HepG2 (cell line): ENCODE results near the gene SLC26A2. TPM values are rescaled to one million over a fixed set of nuclear protein-coding genes. Genes with fewer than 3 reads are reported as not detected.

Source experiments
- ATAC-seq: fragments of 200-7000 bp; cut with Tn5 transposase; 3 replicates; pipeline ENCODE4 v1.9.1; 2020; ENCODE audit warnings: mild to moderate bottlenecking, moderate library complexity
- BruUV-seq: library from RNA; stranded (reverse); fragments of 400-500 nt; replicated peaks from 2 replicates; lab custom pipeline; 2021; lab: Mats Ljungman, UMichigan
- CTCF ChIA-PET: fragments of 300-600 bp; formaldehyde crosslinking; extraction: SDS; loops from one replicate; lab custom pipeline; 2021; ENCODE audit warnings: low total read pairs, inconsistent platforms, low intra/inter-chr PET ratio; lab: Yijun Ruan, JAX
- POLR2A ChIA-PET: fragments of 350-600 bp; sonication (Branson Sonifier 250); formaldehyde crosslinking; loops from one replicate; lab custom pipeline; 2020; ENCODE audit warnings: antibody characterized with exemption, inconsistent platforms; lab: Yijun Ruan, JAX
- DNase-seq: peaks from one replicate; pipeline ENCODE4 v3.0.0-alpha.2; 2015; ENCODE audit warnings: low spot score
- FAIRE-seq: peaks from 3 replicates; lab custom pipeline; 2011; peaks lifted over from hg19 to GRCh38; lab: Jason Lieb, UNC
- H2AFZ ChIP-seq: one replicate; pipeline ENCODE4 v1.6.1; 2011; ENCODE audit warnings: low read length, inconsistent platforms
- H3K27ac ChIP-seq: fragments of 300-600 bp; 3 replicates; pipeline ENCODE4 v1.8.0; 2011; ENCODE audit warnings: mixed run types, mild to moderate bottlenecking, mixed read lengths, low read length, inconsistent platforms; ENCODE audit not compliant: insufficient read depth; ENCODE audit errors: extremely low read length
- H3K27me3 ChIP-seq, 2 experiments: fragments of 200-600 bp in 1 of 2; 2 replicates in 1 of 2; 3 replicates in 1 of 2; pipeline versions ENCODE4 v1.6.0 to v1.8.0; 2011; ENCODE audit warnings: low read length in 2 of 2, mild to moderate bottlenecking in 2 of 2, moderate library complexity in 2 of 2, inconsistent platforms in 1 of 2; ENCODE audit not compliant: insufficient read depth in 2 of 2, control insufficient read depth in 1 of 2
- H3K36me3 ChIP-seq, 2 experiments: fragments of 200-600 bp in 1 of 2; replicated peaks in 1 of 2; 2 replicates in 1 of 2; 3 replicates in 1 of 2; pipeline versions ENCODE4 v1.5.1 to v1.8.0; 2011; ENCODE audit warnings: low read length in 2 of 2, inconsistent platforms in 1 of 2; ENCODE audit not compliant: insufficient read depth in 2 of 2, control insufficient read depth in 1 of 2
- H3K4me1 ChIP-seq: 2 replicates; pipeline ENCODE4 v1.5.1; 2012; ENCODE audit warnings: low read length, inconsistent platforms; ENCODE audit not compliant: insufficient read depth
- H3K4me2 ChIP-seq: 2 replicates; pipeline ENCODE4 v1.6.0; 2011; ENCODE audit warnings: low read depth, low read length, inconsistent platforms
- H3K4me3 ChIP-seq, 3 experiments: fragments of 200-600 bp in 1 of 3; sonication (generic), shearing (Covaris generic) in 1 of 3; replicated peaks in 1 of 3; 2 replicates each; pipeline ENCODE4 v1.5.1; 2011 to 2016; ENCODE audit warnings: low read length in 3 of 3, inconsistent platforms in 2 of 3, low read depth in 2 of 3, mild to moderate bottlenecking in 2 of 3, control low read depth in 1 of 3, mixed read lengths in 1 of 3; ENCODE audit not compliant: insufficient read depth in 1 of 3
- H3K79me2 ChIP-seq: one replicate; pipeline ENCODE4 v1.6.1; 2011; ENCODE audit warnings: low read length, inconsistent platforms; ENCODE audit not compliant: insufficient read depth
- H3K9ac ChIP-seq: 2 replicates; pipeline ENCODE4 v1.6.0; 2011; ENCODE audit warnings: mild to moderate bottlenecking, low read depth, low read length, inconsistent platforms; ENCODE audit not compliant: insufficient read depth
- H3K9me3 ChIP-seq: 2 replicates; pipeline ENCODE4 v1.5.1; 2012; ENCODE audit warnings: mild to moderate bottlenecking, low read length
- H4K20me1 ChIP-seq: 2 replicates; pipeline ENCODE4 v1.6.0; 2011; ENCODE audit warnings: inconsistent platforms, mild to moderate bottlenecking, low read length, moderate library complexity; ENCODE audit not compliant: insufficient read depth
- EHMT2 ChIP-seq: fragments of 200-600 bp; sonication (generic); IDR thresholded peaks from 2 replicates; pipeline ENCODE4 v1.7.0; 2017; ENCODE audit warnings: antibody characterized with exemption, low read depth, low read length, borderline replicate concordance
- KDM3A ChIP-seq: IDR thresholded peaks from 2 replicates; pipeline ENCODE4 v1.6.1; 2018; ENCODE audit warnings: low read depth, missing compliant biosample characterization
- PTBP1 ChIP-seq: fragments of 200-400 bp; formaldehyde crosslinking; IDR thresholded peaks from 2 replicates; pipeline ENCODE4 v1.6.1; 2018; ENCODE audit warnings: low read length, low read depth; ENCODE audit not compliant: poor library complexity, severe bottlenecking
- TEAD3 ChIP-seq: optimal IDR thresholded peaks from 2 replicates; pipeline ENCODE3; 2016; ENCODE audit warnings: borderline replicate concordance
- TOPORS ChIP-seq: sonication (generic); formaldehyde crosslinking; IDR thresholded peaks from 2 replicates; pipeline ENCODE4 v1.8.0; 2023; ENCODE audit warnings: mild to moderate bottlenecking, missing genetic modification reagents
- ZBTB7B ChIP-seq: sonication (generic); formaldehyde crosslinking; IDR thresholded peaks from 2 replicates; pipeline ENCODE4 v1.4.0; 2020; ENCODE audit warnings: missing genetic modification reagents
- ZNF678 ChIP-seq: sonication (generic); formaldehyde crosslinking; IDR thresholded peaks from 2 replicates; pipeline ENCODE4 v1.4.0; 2020; ENCODE audit warnings: mild to moderate bottlenecking, missing genetic modification reagents
- ZNF747 ChIP-seq: sonication (generic); formaldehyde crosslinking; IDR thresholded peaks from 2 replicates; pipeline ENCODE4 v1.8.1; 2023; ENCODE audit warnings: missing genetic modification reagents, mild to moderate bottlenecking, borderline replicate concordance
- WGBS: methylation state at CpG from one replicate; pipeline ENCODE4 v1.1.6; 2017; ENCODE audit warnings: low lambda C conversion rate; 5-methylcytosine and 5-hydroxymethylcytosine counted together
- in situ Hi-C: cut with HindIII; loops from 2 replicates; pipeline ENCODE4 v1.10.0; 2017; ENCODE audit warnings: low pct_unique_long_range_greater_than_20kb; ENCODE audit not compliant: extremely low pct_ligation_motif_present
- intact Hi-C: fragments of 100-400 bp; cut with micrococcal nuclease; formaldehyde crosslinking; loops from one replicate; pipeline ENCODE4 v1.10.0; 2022; ENCODE audit not compliant: unreplicated experiment
- polyA plus RNA-seq, 8 experiments: library from polyadenylated mRNA; depleted of rRNA in 3 of 8; stranded (reverse) in 7 of 8; unstranded in 1 of 8; fragments of >200 nt; fragmentation: Illumina TruSeq in 4 of 8; extraction: Trizol in 4 of 8; gene quantifications; 2 replicates each; pipeline versions ENCODE4 v1.2.1 to v1.2.3, GENCODE V29; 2011 to 2016; ENCODE audit warnings: low read depth in 4 of 8, missing spikeins in 1 of 8, mixed read lengths in 1 of 8; ENCODE audit not compliant: insufficient read depth in 1 of 8
- total RNA-seq, 5 experiments: library from RNA; depleted of rRNA; stranded (reverse); fragments of >200 nt; fragmentation: Illumina TruSeq; extraction: Trizol; gene quantifications; 2 replicates each; pipeline ENCODE4 v1.2.3, GENCODE V29; 2016; ENCODE audit warnings: low read depth in 1 of 5
- TF ChIP-seq, protein P1 (sequence below): sonication (generic); formaldehyde crosslinking; IDR thresholded peaks from 2 replicates; pipeline ENCODE4 v1.5.0; 2020; ENCODE audit warnings: mild to moderate bottlenecking, missing genetic modification reagents, borderline replicate concordance

The SLC26A2 gene
- total and polyA plus RNA-seq, 2 of the 13 experiments (the other 11 are each of a cell fraction or from before 2014, with no cell fraction given), result 2.2 to 7.9 TPM

DNA sequence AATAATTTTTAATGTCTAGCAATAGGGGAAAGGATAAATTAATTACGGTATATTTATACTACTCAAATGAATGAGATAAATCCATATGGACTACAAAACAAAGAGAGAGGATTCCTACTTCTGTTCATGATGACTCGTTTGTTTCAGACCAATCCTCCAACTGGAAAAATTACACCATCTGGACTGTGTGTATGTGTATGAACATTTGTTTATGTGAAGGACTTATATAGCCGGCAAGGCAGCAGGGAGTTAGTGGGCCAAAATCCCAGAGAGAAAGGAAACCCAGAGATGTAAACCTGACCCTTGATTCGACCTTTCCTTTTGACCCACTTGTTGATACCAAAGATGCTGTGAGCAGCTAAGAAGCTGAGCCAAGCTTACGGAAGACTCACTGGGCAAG lies 36.1 kb upstream of the SLC26A2 start:
- no peak for FAIRE-seq
- no peak for ATAC-seq
- intact Hi-C loops (no loop called here), in situ Hi-C loops (no loop called here)
- no peak for TF ChIP-seq KDM3A (CRISPR knock-in tag)
- Histone ChIP-seq H3K36me3 (no peaks in the 10 kb centered on the region), H2AFZ (no peak overlapping the region), H3K9ac (no peak overlapping the region), H3K4me2 (no peak overlapping the region), H3K4me1 (no peaks in the 10 kb centered on the region), H4K20me1 (no peaks in the 10 kb centered on the region), H3K27ac (no peak overlapping the region), H3K4me3 (no peak overlapping the region), H3K79me2 (no peaks in the 10 kb centered on the region), H3K27me3 (no peaks in the 10 kb centered on the region), H3K9me3 (no peaks in the 10 kb centered on the region)
- CTCF ChIA-PET, result no interaction called here
- WGBS, result 46% methylated on average over 5 of the region's 5 CpGs
- no TSS peak for BruUV-seq
- POLR2A ChIA-PET, result no interaction called here
- DNase-seq, result no peak

DNA sequence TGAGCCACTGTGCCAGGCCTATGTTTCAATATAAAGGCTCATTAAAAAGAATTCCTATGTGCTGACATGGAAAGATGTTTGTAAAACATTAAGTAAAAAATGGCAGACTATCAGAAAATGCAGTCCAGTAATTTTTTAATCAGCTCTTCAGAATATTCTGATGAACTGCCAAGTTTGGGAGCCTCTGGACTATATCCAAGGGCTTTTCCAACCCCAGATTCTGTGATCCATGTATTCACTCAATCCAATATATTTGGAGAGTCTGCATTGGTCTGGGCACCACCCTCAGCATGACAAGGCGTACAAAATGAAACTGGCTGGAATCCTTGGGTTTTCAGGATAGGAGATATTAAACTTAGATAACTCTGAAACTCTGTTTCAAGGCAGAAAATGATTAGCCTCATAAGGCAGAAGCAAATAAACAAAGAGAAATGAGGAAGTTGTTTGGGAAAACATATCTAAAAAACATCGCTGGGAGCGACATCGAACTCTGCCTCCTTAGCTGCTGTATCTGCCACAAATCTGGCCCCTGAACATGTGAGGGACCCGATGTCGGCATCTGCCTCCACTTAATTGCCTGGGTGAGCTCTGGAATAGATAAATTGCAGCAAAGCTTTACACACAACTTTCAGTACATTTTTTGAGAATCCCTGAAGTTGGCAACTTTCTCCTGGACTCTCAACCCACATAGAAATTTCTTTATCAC lies 30.4 kb upstream of the SLC26A2 start:
- Histone ChIP-seq H3K27me3 (peaks cover 1 to 19% of the 10 kb centered on the region in 2 experiments; a peak in 3 of 5 replicates), H3K4me2 (no peak overlapping the region), H3K36me3 (no peaks in the 10 kb centered on the region), H4K20me1 (no peaks in the 10 kb centered on the region), H3K4me3 (no peak overlapping the region), H3K27ac (no peak overlapping the region), H3K9ac (no peak overlapping the region), H3K4me1 (peaks cover 18% of the 10 kb centered on the region), H3K9me3 (no peaks in the 10 kb centered on the region), H3K79me2 (no peaks in the 10 kb centered on the region), H2AFZ (no peak overlapping the region)
- FAIRE-seq, result no peak
- BruUV-seq, result no TSS peak
- WGBS, result 57% methylated on average over 6 of the region's 6 CpGs
- POLR2A ChIA-PET, result no interaction called here
- no peak for ATAC-seq
- in situ Hi-C loops, result loop anchor here (10.0 kb wide), 1 partner anchor 65 kb away; no protein-coding TSS in a partner anchor
- DNase-seq, result no peak
- CTCF ChIA-PET, result no interaction called here
- intact Hi-C loops, result no loop called here
- TF ChIP-seq PTBP1, result no peak
- TF ChIP-seq ZNF747 (CRISPR knock-in tag), result no peak
- TF ChIP-seq ZBTB7B (CRISPR knock-in tag), result no peak
- TF ChIP-seq, protein P1, sequence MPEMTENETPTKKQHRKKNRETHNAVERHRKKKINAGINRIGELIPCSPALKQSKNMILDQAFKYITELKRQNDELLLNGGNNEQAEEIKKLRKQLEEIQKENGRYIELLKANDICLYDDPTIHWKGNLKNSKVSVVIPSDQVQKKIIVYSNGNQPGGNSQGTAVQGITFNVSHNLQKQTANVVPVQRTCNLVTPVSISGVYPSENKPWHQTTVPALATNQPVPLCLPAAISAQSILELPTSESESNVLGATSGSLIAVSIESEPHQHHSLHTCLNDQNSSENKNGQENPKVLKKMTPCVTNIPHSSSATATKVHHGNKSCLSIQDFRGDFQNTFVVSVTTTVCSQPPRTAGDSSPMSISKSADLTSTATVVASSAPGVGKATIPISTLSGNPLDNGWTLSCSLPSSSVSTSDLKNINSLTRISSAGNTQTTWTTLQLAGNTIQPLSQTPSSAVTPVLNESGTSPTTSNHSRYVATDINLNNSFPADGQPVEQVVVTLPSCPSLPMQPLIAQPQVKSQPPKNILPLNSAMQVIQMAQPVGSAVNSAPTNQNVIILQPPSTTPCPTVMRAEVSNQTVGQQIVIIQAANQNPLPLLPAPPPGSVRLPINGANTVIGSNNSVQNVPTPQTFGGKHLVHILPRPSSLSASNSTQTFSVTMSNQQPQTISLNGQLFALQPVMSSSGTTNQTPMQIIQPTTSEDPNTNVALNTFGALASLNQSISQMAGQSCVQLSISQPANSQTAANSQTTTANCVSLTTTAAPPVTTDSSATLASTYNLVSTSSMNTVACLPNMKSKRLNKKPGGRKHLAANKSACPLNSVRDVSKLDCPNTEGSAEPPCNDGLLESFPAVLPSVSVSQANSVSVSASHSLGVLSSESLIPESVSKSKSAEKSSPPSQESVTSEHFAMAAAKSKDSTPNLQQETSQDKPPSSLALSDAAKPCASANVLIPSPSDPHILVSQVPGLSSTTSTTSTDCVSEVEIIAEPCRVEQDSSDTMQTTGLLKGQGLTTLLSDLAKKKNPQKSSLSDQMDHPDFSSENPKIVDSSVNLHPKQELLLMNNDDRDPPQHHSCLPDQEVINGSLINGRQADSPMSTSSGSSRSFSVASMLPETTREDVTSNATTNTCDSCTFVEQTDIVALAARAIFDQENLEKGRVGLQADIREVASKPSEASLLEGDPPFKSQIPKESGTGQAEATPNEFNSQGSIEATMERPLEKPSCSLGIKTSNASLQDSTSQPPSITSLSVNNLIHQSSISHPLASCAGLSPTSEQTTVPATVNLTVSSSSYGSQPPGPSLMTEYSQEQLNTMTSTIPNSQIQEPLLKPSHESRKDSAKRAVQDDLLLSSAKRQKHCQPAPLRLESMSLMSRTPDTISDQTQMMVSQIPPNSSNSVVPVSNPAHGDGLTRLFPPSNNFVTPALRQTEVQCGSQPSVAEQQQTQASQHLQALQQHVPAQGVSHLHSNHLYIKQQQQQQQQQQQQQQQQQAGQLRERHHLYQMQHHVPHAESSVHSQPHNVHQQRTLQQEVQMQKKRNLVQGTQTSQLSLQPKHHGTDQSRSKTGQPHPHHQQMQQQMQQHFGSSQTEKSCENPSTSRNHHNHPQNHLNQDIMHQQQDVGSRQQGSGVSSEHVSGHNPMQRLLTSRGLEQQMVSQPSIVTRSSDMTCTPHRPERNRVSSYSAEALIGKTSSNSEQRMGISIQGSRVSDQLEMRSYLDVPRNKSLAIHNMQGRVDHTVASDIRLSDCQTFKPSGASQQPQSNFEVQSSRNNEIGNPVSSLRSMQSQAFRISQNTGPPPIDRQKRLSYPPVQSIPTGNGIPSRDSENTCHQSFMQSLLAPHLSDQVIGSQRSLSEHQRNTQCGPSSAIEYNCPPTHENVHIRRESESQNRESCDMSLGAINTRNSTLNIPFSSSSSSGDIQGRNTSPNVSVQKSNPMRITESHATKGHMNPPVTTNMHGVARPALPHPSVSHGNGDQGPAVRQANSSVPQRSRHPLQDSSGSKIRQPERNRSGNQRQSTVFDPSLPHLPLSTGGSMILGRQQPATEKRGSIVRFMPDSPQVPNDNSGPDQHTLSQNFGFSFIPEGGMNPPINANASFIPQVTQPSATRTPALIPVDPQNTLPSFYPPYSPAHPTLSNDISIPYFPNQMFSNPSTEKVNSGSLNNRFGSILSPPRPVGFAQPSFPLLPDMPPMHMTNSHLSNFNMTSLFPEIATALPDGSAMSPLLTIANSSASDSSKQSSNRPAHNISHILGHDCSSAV (CRISPR knock-in tag), result no peak
- no peak for TF ChIP-seq EHMT2
- TF ChIP-seq TEAD3, result no peak
- no peak for TF ChIP-seq TOPORS
- TF ChIP-seq ZNF678, result no peak
